Breast epithelium (tissue), 3 donors: Measurements from ENCODE around the gene MKI67.

Source experiments
- CTCF ChIP-seq, 3 donors: fragments of 450-650 bp; IDR thresholded peaks; one replicate each; pipeline ENCODE4 v1.5.1; 2016 to 2017; ENCODE audit warnings: antibody characterized with exemption in 3 of 3, mild to moderate bottlenecking in 3 of 3, moderate library complexity in 3 of 3
- POLR2A ChIP-seq: fragments of 450-650 bp; IDR thresholded peaks from one replicate; pipeline ENCODE4 v1.6.1; 2016; ENCODE audit warnings: antibody characterized with exemption, mild to moderate bottlenecking, moderate library complexity
- POLR2AphosphoS5 ChIP-seq, 3 donors: sonication (generic); formaldehyde crosslinking; IDR thresholded peaks; one replicate each; pipeline ENCODE4 v1.6.1; 2017; ENCODE audit warnings: antibody characterized with exemption in 3 of 3

DNA sequence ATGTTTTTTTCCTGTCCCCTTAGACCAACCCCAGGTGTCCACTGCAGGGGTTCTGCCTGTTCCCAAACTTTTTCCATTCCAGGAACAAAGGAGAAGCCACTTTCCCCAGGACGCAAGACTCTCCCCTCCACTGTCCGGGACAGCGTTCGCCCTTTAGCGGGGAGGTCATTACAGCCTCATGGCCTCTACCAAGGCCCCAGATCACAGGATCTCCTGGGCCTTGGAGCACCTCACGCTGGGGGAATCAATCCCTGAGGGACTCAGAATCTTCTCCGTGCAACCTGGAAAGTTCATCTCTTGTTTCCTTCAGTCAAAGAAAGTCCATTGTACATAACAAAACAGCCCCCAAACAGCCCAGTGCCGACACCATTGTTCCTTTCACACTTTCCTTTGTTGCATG is 41.2 kb downstream of the MKI67 start:
- no peak for TF ChIP-seq POLR2AphosphoS5 (IDR thresholded peaks at IDR 0.05)
- TF ChIP-seq CTCF (IDR thresholded peaks at IDR 0.05): no peak
- no peak for TF ChIP-seq POLR2A
